GM21717 (cell line): Measurements from ENCODE around the gene SUCLG2.
"Not testable (repeated sequence)": the region's sequence is repeated elsewhere in the genome, so short reads cannot be mapped to it uniquely, and the experiment has no call there.

Source experiments
- ATAC-seq: cut with Tn5 transposase; IDR thresholded peaks from one replicate; pipeline ENCODE4 v1.9.1; 2021; ENCODE audit warnings: mild to moderate bottlenecking, moderate library complexity; ENCODE audit not compliant: unreplicated experiment

Gene SUCLG2

GRCh38 chr3:67564008-67564407, 90.4 kb downstream of the SUCLG2 start:
- no peak for ATAC-seq

DNA sequence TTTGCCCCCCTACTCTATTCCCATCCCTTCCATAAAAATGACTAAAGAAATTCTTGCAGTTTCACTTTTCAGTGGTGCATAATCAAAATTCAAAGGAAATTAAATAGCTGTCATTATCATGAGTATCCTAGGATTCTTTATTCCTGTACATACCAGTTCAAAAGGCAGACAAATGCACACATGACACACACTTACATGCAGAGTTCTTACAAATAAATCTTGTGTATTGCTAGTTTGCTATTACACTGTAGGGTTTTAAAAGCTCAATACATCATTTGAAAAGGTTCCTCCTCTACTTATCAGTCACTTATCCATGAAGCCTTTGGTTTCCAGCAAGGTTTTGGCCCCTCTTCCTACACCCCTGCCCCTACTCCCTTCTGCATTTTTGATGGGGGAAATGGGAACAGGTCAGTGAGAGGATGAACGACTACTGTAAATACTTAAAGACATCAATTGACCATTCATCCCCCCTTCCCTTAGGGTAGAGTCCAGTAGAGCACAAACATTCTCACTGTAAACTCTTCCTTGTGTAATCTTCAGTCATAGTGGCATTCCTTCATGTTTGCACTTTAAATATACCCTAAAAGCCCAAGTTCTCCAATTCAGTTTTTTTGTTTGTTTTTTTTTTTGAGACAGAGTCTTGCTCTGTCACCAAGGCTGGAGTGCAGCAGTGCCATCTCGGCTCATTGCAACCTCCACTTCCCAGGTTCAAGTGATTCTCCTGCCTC, 92.6 kb downstream of the SUCLG2 start:
- ATAC-seq: no peak

- ATAC-seq: no peak
Measured at GRCh38 chr3:67561266-67561665, 93.1 kb downstream of the SUCLG2 start.

- ATAC-seq: no peak
Measured at GRCh38 chr3:67559029-67559605, 95.3 kb downstream of the SUCLG2 start.

DNA sequence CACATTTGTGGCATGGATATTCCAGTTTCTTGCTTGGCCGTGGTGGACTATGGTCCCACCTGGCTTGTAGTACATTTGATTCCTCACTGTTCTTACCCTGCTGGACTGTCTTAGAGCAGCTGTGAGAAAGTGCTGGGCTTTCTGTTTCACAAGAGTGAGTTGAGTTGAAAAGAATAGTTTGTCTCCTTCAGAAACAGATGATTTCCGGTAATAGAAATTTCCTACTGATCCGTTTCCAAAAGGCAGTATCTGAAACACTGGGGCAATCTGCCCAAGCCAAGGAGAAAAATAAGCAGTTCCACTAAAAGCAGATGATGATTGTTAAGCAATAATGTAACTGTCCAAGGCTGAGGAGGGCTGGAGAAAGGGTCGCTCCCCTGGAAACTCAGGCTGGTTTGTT, 96.0 kb downstream of the SUCLG2 start:
- ATAC-seq: no peak

DNA sequence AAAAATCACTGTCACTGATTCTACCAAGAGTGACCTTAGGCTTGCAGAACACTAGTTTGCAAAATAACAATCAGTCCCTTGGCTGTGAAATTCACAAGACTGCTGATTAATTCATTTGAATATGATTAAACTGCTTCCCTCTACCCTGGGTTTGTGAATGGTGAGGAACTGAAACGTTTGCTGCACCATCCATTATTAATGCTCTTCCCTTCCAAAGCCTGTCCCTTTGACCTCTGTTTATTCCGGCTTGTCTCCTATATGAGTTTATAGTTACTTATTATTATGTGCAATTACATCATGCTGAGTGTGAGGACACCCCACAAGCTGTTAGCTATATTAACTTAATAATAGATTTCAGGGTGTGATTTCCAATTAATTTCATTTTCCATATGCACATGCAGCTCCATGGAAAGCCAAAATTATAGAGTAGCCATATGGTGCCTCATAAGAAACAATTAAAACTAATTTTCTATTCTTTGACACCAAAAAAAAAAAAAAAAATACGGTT, 96.5 kb downstream of the SUCLG2 start:
- no peak for ATAC-seq

DNA sequence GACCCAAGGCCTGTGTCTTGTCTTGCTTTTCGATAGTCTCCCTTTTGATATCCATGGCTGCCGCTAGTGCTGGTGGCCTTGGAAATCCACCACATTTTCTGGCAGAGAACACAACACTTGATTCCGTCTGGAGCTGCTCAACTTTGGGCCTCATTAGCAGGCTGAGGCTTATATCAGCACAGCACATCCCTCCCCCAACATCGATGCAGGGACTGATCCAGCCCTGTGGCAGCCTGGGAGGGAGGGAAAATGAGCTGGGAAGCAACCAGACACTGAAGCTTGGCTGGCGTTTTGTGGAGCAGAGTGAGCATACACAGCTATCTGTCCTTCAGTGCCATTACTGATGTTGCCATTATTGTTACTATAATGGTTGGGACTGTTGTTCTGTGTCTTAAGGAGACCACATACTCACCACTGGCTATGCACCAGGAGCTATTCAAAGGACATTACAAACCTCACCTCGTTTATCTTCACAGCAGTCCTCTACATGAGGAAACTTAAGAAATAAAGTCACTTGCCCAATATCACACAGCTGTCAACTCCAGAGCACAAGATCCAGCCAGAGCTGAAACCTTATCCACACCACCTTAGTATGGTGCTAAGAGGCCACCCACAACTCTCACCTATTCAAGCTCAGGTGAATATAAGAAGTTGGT, 102.9 kb downstream of the SUCLG2 start:
- ATAC-seq: no peak

DNA sequence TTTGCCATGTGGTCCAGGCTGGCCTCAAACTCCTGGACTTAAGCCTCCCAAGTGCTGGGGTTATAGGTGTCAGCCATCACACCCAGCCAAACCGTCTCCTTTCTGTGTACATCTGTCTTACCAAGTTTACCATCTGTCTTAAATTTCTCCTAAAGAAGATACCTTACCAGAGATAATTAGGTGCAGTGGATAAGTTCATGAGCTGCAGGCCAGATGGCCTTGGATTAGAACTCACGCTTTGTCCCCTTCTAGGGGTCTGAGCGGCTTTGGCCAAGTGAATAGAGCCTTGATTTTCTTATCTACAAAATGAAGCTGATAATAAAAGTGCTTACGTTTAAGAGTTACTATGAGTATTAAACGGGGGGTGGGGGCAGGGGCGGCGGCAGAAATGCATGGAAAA, 103.9 kb downstream of the SUCLG2 start:
- ATAC-seq: no peak

GRCh38 chr3:67542502-67543250, 111.7 kb downstream of the SUCLG2 start:
- not testable (repeated sequence) for ATAC-seq

DNA sequence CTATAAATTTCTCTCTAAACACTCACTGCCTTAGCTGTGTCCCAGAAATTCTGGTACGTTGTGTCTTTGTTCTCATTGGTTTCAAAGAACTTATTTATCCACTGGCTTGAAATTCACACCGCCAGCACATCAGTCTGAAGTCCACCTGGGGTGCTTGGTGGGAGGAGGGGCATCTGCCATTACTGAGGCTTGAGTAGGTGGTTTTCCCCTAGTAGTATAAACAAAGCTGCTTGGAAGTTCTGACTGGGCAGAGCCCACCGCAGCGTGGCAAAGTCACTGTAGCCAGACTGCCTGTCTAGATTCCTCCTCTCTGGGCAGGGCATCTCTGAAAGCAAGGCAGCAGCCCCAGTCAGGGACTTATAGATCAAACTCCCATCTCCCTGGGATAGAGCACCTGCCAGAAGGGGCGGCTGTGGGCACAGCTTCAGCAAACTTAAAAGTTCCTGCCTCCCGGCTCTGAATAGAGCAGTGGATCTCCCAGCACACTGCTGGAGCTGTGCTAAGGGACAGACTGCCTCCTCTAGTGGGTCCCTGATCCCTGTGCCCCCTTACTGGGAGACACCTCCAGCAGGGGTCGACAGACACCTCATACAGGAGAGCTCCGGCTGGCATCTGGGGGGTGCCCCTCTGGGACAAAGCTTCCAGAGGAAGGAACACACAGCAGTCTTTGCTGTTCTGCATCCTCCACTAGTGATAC, 114.1 kb downstream of the SUCLG2 start:
- no peak for ATAC-seq

- not testable (repeated sequence) for ATAC-seq
Measured at GRCh38 chr3:67537203-67537602, 117.2 kb downstream of the SUCLG2 start.

GRCh38 chr3:67535006-67535405, 119.4 kb downstream of the SUCLG2 start:
- no peak for ATAC-seq

DNA sequence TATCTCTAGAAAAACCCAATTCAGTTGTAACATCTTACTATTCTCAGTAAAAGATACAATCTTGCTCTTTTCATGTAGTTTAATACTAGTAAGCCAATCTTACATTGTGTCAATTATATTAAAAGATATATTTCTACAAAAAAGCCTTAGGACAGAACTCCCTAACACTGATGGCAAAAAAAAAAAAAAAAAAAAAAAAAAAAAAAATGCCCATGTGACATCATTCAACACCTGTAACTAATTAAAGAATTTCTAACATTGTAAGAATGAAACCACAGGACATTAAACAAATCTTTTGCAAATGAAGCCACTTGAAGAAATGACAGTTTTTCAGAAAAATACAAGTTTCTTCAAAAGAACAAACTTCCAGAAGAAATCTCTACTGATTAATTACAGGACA, 119.8 kb downstream of the SUCLG2 start:
- ATAC-seq: no peak

- ATAC-seq: no peak
Measured at GRCh38 chr3:67531181-67532101, 123.0 kb downstream of the SUCLG2 start.

- ATAC-seq: no peak
Measured at GRCh38 chr3:67529915-67530314, 124.5 kb downstream of the SUCLG2 start.

DNA sequence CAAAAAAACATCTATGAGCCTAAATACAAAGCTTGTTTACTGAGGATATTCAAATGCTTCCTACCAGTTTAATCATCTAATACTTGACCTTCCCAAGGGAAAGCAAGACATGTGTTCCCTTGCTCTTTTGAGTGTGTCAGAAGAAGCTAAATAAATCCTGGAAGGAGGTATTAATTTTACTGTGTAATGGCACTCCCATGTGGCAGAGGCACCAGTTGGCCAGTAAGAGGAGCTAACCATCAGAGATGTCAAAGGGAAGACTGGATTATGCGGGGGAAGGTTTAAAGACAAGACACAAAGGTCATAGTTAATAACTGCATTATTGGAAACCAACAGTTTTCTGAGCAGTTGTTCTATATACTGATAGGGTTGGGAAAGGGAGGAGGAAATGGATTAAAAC, 125.1 kb downstream of the SUCLG2 start:
- no peak for ATAC-seq

DNA sequence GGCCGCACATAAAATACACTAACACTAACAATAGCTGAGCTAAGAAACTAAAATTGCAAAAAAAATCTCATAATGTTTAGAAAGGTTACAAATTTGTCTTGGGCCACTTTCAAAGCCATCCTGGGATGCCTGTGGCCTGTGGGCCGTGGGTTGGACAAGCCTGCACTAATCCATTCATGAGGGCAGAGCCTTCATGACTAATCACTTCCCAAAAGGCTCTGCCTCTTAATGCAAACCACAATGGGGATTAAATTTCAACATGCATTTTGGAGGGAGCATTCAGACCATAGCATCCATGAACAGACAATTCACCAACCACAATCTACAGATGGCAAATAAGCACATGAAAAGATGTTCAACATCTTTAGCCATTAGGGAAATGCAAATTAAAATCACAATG, 128.2 kb downstream of the SUCLG2 start:
- no peak for ATAC-seq

GRCh38 chr3:67524046-67524445, 130.4 kb downstream of the SUCLG2 start:
- no peak for ATAC-seq

DNA sequence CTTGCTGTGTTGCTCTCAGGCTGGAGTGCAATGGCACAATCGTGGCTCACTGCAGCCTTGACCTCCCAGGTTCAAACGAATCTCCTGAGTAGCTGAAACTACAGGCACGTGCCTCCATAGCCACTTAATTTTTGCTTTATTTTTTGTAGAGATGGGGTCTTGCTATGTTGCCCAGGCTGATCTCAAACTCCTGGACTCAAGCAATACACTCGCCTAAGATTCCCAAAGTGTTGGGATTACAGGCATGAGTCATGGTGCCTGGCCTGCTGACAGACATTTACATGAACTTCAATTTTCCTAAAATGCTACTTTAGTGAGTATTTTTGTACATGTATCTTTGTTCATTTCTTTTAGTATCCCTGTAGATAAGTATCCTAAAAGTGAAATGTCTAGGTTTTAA, 132.3 kb downstream of the SUCLG2 start:
- no peak for ATAC-seq
